GM19035 (cell line): Measurements from ENCODE around the gene TMEM150C.

Experiments used
- ATAC-seq: cut with Tn5 transposase; IDR thresholded peaks from one replicate; pipeline ENCODE4 v1.9.1; 2021; ENCODE audit not compliant: unreplicated experiment

The TMEM150C gene

GRCh38 chr4:82561786-82562563 lies at the start of gene TMEM150C:
TMEM150C (minus strand) TSS chr4:82561988; CDS start chr4:82504657, 57,331 bp downstream.
- ATAC-seq, result no peak

DNA sequence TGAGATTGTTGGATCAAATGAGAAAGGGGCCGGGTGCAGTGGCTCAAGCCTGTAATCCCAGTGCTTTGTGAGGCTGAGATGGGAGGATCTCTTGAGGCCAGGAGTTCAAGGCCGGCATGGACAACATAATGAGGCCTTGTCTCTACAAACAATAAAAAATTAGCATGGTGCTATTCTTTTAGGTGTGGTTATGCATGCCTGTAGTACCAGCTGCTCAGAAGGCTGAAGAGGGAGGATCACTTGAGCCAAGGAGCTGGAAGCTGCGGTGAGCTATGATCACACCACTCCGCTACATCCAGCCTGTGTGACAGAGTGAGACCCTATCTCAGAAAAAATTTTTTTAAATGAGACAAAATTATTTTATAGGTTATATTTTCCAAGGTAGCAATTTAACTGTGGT lies 49.7 kb upstream of the TMEM150C start:
- ATAC-seq, result no peak

DNA sequence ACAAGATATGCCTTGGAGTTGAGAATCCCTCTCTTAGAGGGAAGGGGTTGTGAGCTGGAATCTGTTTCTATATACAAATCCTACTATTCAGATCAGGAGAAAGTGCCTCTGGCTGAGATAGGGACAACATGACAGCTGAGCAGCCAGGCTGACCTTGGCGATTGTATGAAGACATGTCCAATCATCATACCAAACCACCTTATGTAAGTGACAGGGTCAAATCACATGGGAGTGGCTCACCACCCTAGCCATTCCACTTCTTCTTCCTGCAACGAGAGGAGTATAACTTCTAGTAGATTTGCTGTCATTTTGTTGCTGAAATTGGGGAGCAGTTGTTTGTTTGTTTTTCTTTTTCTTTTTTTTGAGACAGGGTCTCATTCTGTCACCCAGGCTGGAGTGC lies 48.3 kb upstream of the TMEM150C start:
- no peak for ATAC-seq

GRCh38 chr4:82606622-82607021 lies 44.8 kb upstream of the TMEM150C start:
- no peak for ATAC-seq

DNA sequence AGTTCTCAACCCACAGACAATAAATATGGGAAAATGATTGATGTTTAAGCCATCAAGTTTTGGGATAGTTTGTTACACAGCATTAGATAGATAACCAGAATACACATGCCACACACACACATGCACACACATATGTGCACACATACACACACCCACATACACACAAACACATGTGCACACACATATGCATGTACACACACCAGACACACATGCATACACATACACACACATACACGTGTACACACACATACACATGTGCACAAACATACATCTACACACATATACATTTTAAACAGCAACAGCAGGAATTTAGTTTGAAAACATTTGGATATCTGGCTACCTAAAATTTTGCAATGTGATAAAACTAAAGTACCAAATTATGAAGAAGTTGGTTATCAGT lies 42.7 kb upstream of the TMEM150C start:
- no peak for ATAC-seq

- no peak for ATAC-seq
Observed at GRCh38 chr4:82601242-82602015, 39.6 kb upstream of the TMEM150C start.

GRCh38 chr4:82599336-82599735 lies 37.5 kb upstream of the TMEM150C start:
- no peak for ATAC-seq

DNA sequence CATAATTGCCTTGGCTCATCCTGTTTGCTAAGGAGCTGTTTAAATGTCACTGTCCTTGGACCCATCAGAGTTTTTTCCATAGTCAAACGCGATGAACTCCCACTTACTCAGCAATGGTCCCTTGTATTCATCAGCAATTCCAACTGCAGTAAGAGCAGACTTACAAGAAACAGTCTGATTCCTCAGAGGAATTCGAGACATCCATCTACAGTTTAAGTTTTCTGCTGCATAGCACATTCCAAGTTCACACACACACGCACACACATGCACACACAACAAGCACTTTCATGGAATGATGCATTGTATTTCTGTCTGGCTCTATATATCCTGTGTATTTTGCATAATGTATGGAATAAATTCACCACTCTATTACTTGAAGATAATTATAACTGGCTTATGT lies 32.7 kb upstream of the TMEM150C start:
- ATAC-seq, result no peak

- ATAC-seq, result no peak
Observed at GRCh38 chr4:82593411-82593810, 31.6 kb upstream of the TMEM150C start.

DNA sequence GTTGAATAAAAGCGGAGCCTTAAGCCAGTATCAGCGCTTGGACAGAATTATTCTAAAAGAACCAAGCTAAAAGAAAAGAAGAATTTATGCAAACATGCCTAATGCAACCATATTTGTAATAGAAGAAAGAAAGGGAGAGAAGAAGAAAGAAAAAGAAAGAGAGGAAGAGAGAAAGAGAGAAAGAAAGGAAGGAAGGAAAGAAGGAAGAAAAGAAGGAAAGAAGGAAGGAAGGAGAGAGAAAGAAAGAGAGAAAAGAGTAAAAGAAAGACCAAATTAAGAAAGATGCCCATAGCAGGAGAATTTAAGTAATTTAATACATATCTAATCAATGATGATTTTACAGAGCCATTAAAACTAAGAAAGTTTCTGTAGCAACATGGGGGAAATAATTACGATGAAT lies 30.9 kb upstream of the TMEM150C start:
- no peak for ATAC-seq

DNA sequence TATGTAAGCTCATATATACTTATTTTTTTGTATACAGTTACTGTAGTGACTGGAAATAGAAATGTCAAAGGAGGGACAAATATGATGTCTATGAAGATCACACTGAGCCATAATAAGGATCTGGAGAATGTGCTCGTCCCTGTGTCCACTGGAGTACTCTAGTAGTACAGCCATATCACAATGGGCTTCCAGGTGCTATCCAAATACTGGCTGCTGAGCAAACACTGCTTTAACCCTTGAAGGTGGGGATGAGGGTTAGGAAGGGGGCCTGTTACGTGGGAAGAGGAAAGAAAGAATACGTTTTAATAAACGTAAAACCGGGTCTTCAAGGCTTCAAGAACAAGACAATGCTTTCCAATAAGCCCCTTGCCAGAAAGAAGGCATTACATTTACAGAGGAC lies 29.8 kb upstream of the TMEM150C start:
- ATAC-seq, result no peak

DNA sequence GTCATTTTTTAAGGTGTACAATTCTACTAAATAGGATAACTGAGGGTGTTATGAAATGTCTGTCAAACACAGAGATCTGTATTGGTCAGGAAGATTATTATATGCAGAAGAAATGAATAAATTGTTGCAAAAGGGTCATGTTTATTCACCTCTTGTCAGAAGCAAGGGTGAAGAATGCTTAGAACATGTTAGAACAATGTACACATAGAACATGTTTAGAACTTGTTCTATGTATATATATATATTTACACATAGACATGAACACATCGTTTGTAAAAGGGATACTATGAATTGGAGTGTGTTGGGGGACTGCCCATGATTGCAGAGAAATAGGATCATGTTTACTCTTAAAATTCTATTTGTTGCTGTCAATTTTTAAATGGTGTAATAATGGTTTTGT lies 28.0 kb upstream of the TMEM150C start:
- ATAC-seq, result no peak

- ATAC-seq, result no peak
Observed at GRCh38 chr4:82588771-82589270, 27.0 kb upstream of the TMEM150C start.

GRCh38 chr4:82587826-82588540 lies 26.2 kb upstream of the TMEM150C start:
- ATAC-seq, result no peak

GRCh38 chr4:82585690-82586435 lies 24.1 kb upstream of the TMEM150C start:
- no peak for ATAC-seq

DNA sequence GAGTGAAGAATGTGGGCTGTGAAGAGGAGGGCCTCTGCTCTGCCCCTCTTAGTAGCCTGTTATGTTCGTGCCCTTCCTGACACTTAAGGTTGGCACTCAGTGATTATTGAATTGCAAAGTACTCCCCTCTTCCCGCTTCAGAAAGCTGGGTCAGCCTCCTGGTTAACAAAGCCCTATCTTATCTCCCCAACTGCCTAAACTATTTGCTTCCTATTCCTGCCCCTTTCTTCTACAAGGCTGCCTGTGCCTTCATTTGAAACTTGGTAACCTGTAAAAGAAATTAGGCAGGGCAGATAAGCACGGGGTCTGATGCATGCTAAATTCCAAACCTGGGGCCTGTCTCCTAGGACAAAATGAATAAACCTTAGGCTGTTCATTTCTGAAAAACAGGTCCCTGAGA lies 23.1 kb upstream of the TMEM150C start:
- ATAC-seq, result no peak

DNA sequence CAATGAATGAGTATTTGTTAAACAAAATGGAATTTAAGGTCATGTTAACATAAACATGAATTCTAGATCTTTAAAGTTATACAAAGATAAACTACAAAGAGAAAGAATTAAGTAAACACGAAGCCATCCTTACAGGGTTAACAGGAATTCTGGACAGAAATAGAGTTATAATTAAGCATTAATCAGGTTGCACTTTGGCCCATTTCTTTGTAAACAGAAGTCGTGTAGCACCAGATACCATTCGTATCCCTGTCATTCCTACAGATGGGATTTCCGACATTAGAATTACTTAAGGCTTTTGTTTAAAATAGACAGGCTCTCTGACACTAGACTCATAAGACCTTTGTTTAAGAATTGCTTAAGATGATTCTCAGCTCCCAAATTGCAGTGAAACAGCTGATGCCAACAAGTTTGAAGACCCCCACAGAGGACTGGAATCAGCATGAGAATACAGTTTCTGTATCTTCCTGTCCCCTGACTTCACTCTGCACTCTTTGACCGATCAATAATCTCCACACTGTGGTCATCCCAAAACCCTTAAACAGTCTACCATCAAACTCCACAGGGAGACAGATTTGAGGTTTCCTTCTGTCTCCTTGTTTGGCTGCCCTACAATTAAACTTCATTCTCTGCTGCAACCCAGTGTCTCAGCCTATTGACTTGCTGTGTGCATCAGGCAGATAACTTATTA lies 22.3 kb upstream of the TMEM150C start:
- ATAC-seq, result no peak

DNA sequence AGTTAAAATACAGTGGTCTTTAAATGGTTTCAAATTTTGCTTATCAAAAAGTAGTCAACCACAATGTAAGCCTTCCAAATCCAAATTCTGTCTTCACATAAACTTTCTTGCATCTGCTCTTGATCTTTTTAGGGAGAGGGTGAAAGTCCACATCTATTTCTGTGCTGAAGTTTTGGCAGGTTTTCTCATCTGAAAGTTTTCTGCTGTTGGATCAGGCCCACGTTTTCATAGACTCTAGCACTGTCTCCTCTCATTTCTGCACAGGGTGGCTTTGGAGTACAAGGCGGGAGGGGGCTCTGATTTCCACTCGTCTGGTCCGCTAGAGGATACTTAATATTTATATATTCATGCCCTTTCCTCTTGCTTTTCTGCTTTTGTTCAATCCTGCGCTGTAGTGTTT lies 18.1 kb upstream of the TMEM150C start:
- no peak for ATAC-seq

GRCh38 chr4:82578935-82579334 lies 17.1 kb upstream of the TMEM150C start:
- ATAC-seq, result no peak

GRCh38 chr4:82577451-82577850 lies 15.7 kb upstream of the TMEM150C start:
- ATAC-seq, result no peak
